ENCODE measurements around the gene MTHFSD.

The MTHFSD gene

DNA sequence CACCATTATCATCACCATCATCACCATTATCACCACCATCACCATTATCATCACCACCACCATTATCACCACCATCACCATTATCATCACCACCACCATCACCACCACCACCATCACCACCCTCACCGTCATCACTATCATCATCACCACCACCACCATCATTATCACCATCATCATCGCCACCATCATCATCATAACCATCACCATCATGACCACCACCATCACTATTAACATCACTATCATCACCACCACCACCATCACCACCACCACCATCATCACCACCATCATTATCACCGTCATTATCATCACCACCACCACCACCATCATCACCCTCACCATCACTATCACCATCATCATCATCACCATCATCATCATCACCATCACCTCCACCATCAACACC is 32.5 kb upstream of the MTHFSD start:
- no peak overlapping the region for H3K4me3 ChIP-seq (ENCODE audit: low read depth in 1 of 2, low read length in 2 of 2)
- no peak overlapping the region for H3K9ac ChIP-seq (ENCODE audit: low read depth, low read length)
- no peaks in the 10 kb centered on the region for H3K79me2 ChIP-seq (ENCODE audit: insufficient read depth, low read length)
- TF ChIP-seq, protein P1, sequence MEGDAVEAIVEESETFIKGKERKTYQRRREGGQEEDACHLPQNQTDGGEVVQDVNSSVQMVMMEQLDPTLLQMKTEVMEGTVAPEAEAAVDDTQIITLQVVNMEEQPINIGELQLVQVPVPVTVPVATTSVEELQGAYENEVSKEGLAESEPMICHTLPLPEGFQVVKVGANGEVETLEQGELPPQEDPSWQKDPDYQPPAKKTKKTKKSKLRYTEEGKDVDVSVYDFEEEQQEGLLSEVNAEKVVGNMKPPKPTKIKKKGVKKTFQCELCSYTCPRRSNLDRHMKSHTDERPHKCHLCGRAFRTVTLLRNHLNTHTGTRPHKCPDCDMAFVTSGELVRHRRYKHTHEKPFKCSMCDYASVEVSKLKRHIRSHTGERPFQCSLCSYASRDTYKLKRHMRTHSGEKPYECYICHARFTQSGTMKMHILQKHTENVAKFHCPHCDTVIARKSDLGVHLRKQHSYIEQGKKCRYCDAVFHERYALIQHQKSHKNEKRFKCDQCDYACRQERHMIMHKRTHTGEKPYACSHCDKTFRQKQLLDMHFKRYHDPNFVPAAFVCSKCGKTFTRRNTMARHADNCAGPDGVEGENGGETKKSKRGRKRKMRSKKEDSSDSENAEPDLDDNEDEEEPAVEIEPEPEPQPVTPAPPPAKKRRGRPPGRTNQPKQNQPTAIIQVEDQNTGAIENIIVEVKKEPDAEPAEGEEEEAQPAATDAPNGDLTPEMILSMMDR (IDR thresholded peaks at IDR 0.05; ENCODE audit: borderline replicate concordance, extremely low read depth, low read length, poor library complexity, severe bottlenecking) = no peak
- TF ChIP-seq EZH2 (IDR thresholded peaks at IDR 0.05; ENCODE audit: borderline replicate concordance, low read depth, low read length, severe bottlenecking) = no peak
- no peak overlapping the region for H2AFZ ChIP-seq (ENCODE audit: low read depth, low read length)
- ATAC-seq (ENCODE audit: insufficient read depth, low read depth) (no peak), DNase-seq (no peak)
- H3K9me3 ChIP-seq (ENCODE audit: insufficient read depth, low read length, severe bottlenecking) = no peaks in the 10 kb centered on the region
- no peak overlapping the region for H3K4me2 ChIP-seq (ENCODE audit: insufficient read depth, low read length)
- H4K20me1 ChIP-seq (ENCODE audit: insufficient read depth, low read length) = no peaks in the 10 kb centered on the region
- no peaks in the 10 kb centered on the region for H3K4me1 ChIP-seq (ENCODE audit: insufficient read depth, low read length)
- peaks cover 3% of the 10 kb centered on the region for H3K27me3 ChIP-seq (ENCODE audit: insufficient read depth, low read length, poor library complexity)
- H3K27ac ChIP-seq (ENCODE audit: low read length) = no peak overlapping the region
- H3K36me3 ChIP-seq (ENCODE audit: insufficient read depth, low read length) = no peaks in the 10 kb centered on the region

DNA sequence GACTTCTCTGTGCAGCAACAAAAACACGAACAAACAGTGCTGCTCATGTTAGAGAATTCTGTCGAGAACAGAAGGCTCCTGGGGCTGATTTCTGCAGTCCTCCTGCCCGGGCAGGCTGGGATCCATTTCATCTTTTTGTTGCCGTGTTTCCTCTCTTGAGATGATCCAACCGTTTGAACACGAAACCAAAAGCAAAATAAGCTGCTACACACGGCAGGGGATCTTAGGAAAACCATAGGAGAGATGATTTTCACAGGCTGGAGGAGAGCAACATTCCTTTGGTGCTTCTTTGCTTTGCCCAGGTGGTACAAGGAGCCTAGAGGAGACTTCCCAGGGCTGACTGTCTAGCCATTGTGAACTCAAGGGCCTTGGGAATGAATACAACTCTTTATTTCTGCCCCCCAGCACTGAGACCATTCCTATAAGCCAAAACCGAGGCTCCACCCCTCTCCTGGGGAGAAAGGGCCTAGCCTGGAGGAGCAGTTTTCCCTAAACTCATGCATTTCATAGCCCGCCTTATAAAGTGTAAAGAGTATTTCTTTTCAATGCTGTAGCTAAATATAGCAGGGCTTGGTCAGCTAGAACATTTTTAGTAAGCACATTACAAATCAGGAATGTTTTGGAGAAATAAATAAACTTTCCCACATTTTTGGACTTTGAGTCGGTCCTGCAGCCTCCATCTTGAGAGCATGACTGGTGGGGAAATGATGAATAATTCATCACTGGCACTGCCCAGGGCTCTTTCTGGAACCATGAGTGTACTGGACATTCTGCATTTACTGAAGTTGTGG is 31.0 kb upstream of the MTHFSD start:
- Histone ChIP-seq H3K79me2 (ENCODE audit: insufficient read depth, low read length) (no peaks in the 10 kb centered on the region), H3K27ac (ENCODE audit: low read length) (no peak overlapping the region), H3K27me3 (ENCODE audit: insufficient read depth, low read length, poor library complexity) (no peaks in the 10 kb centered on the region), H3K9ac (ENCODE audit: low read depth, low read length) (no peak overlapping the region), H3K36me3 (ENCODE audit: insufficient read depth, low read length) (no peaks in the 10 kb centered on the region), H3K4me1 (ENCODE audit: insufficient read depth, low read length) (no peaks in the 10 kb centered on the region), H3K4me3 (ENCODE audit: low read depth in 1 of 2, low read length in 2 of 2) (no peak overlapping the region), H4K20me1 (ENCODE audit: insufficient read depth, low read length) (no peaks in the 10 kb centered on the region), H3K4me2 (ENCODE audit: insufficient read depth, low read length) (no peak overlapping the region), H3K9me3 (ENCODE audit: insufficient read depth, low read length, severe bottlenecking) (no peaks in the 10 kb centered on the region), H2AFZ (ENCODE audit: low read depth, low read length) (no peak overlapping the region)
- DNase-seq (no peak), ATAC-seq (ENCODE audit: insufficient read depth, low read depth) (no peak)
- TF ChIP-seq, protein P1 (IDR thresholded peaks at IDR 0.05; ENCODE audit: borderline replicate concordance, extremely low read depth, low read length, poor library complexity, severe bottlenecking) = no peak
- TF ChIP-seq EZH2 (IDR thresholded peaks at IDR 0.05; ENCODE audit: borderline replicate concordance, low read depth, low read length, severe bottlenecking) = no peak

DNA sequence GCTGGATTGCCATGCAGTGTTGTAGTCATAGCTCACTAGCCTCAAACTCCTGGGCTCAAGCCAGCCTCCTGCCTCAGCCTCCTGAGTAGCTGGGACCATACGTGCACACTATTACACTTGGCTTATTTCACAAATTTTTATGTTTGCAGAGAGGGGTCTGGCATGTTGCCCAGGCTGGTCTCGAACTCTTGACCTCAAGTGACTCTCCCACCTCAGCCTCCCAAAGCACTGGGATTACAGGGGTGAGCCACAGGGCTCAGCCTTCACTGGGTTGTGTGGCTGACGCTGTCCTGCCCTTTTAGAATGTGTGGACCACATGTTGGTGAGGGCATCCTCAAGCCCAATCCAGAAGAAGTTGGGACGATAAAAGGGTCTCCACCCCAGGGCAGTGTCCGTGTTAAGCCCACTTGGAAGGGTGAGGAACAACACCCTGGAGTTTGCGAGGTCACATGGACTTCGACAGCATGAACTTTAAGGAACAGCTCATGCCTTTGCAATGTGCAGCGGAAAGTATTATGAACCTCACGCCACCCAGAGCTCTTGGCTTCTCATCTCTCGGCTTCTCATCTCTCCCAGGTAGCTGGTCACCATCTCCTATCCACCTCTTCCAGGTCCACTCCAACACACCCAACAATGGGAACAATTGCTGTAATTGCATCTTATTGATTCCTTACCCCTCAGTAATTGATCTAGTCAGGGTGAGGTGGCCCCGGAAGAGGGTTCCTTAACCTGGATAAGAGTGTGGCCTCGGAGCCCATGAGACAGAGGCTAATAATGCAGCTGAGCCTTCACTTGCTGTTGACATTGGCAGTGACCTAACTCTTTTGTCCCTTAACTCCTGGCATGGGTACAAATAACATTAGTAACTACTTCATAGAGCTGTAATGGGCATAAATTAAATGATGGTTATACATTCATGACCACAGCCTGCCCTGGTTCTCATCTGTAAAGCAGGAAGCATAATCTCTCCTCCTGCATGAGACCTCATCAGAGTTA is 30.0 kb upstream of the MTHFSD start:
- Histone ChIP-seq H3K9ac (ENCODE audit: low read depth, low read length) (no peak overlapping the region), H3K4me3 (ENCODE audit: low read depth in 1 of 2, low read length in 2 of 2) (no peak overlapping the region), H3K36me3 (ENCODE audit: insufficient read depth, low read length) (no peaks in the 10 kb centered on the region), H3K9me3 (ENCODE audit: insufficient read depth, low read length, severe bottlenecking) (no peaks in the 10 kb centered on the region), H3K79me2 (ENCODE audit: insufficient read depth, low read length) (no peaks in the 10 kb centered on the region), H3K27ac (ENCODE audit: low read length) (no peak overlapping the region), H3K4me1 (ENCODE audit: insufficient read depth, low read length) (no peaks in the 10 kb centered on the region), H2AFZ (ENCODE audit: low read depth, low read length) (no peak overlapping the region), H3K4me2 (ENCODE audit: insufficient read depth, low read length) (no peak overlapping the region), H3K27me3 (ENCODE audit: insufficient read depth, low read length, poor library complexity) (no peaks in the 10 kb centered on the region), H4K20me1 (ENCODE audit: insufficient read depth, low read length) (no peaks in the 10 kb centered on the region)
- DNase-seq (no peak), ATAC-seq (ENCODE audit: insufficient read depth, low read depth) (no peak)
- TF ChIP-seq EZH2 (IDR thresholded peaks at IDR 0.05; ENCODE audit: borderline replicate concordance, low read depth, low read length, severe bottlenecking) = no peak
- TF ChIP-seq, protein P1 (IDR thresholded peaks at IDR 0.05; ENCODE audit: borderline replicate concordance, extremely low read depth, low read length, poor library complexity, severe bottlenecking) = no peak

Measured in DND-41 (cell line).